GM12878 (cell line): ENCODE results near the gene PRPF40B. TPM values are rescaled to one million over a fixed set of nuclear protein-coding genes. Genes with fewer than 3 reads are reported as not detected.

Experiments
- ATAC-seq: fragments of 200-7000 bp; cut with Tn5 transposase; 3 replicates; pipeline ENCODE4 v1.9.1; 2020; ENCODE audit warnings: mild to moderate bottlenecking, moderate library complexity
- BruUV-seq: library from RNA; stranded (reverse); fragments of 400-500 nt; replicated peaks from 2 replicates; lab custom pipeline; 2021; lab: Mats Ljungman, UMichigan
- CTCF ChIA-PET: fragments of 300-600 bp; sonication (Branson Sonifier 250); formaldehyde crosslinking; extraction: SDS; loops from one replicate; lab custom pipeline; 2021; ENCODE audit warnings: inconsistent platforms; lab: Yijun Ruan, JAX
- POLR2A ChIA-PET: fragments of 350-600 bp; formaldehyde crosslinking; extraction: SDS; loops from one replicate; lab custom pipeline; 2021; ENCODE audit warnings: inconsistent platforms; lab: Charles Lee
- RAD21 ChIA-PET: fragments of 300-600 bp; sonication (Branson Sonifier 250); formaldehyde crosslinking; loops from one replicate; lab custom pipeline; 2023; ENCODE audit warnings: antibody characterized with exemption; ENCODE audit not compliant: unreplicated experiment; lab: Charles Lee
- SMC1A ChIA-PET: fragments of 300-600 bp; sonication (Branson Sonifier 250); formaldehyde crosslinking; loops from one replicate; lab custom pipeline; 2023; ENCODE audit not compliant: unreplicated experiment, uncharacterized antibody; lab: Charles Lee
- DNase-seq: peaks from one replicate; pipeline ENCODE4 v3.0.0-alpha.2; 2011; ENCODE audit warnings: low read depth, low spot score
- FAIRE-seq: peaks from 3 replicates; lab custom pipeline; 2011; peaks lifted over from hg19 to GRCh38; lab: Jason Lieb, UNC
- H2AFZ ChIP-seq: 2 replicates; pipeline ENCODE4 v1.6.0; 2011; ENCODE audit warnings: low read depth, low read length, control low read depth; ENCODE audit not compliant: control insufficient read depth
- H3K27ac ChIP-seq: 2 replicates; pipeline ENCODE4 v1.5.1; 2011; ENCODE audit warnings: control low read depth; ENCODE audit not compliant: control insufficient read depth, insufficient read depth
- H3K27me3 ChIP-seq, 2 experiments: replicated peaks in 1 of 2; 2 replicates each; pipeline versions ENCODE4 v1.6.0 to v1.6.1; 2011; ENCODE audit warnings: low read length in 1 of 2; ENCODE audit not compliant: control insufficient read depth in 2 of 2, insufficient read depth in 2 of 2
- H3K36me3 ChIP-seq, 2 experiments: 2 replicates each; pipeline ENCODE4 v1.5.1; 2011; ENCODE audit warnings: low read length in 1 of 2; ENCODE audit not compliant: control insufficient read depth in 2 of 2, insufficient read depth in 2 of 2
- H3K4me1 ChIP-seq: 2 replicates; pipeline ENCODE4 v1.6.1; 2011; ENCODE audit warnings: mild to moderate bottlenecking, low read length, moderate library complexity, mixed read lengths; ENCODE audit not compliant: control insufficient read depth, insufficient read depth
- H3K4me2 ChIP-seq: 2 replicates; pipeline ENCODE4 v1.6.0; 2011; ENCODE audit warnings: control low read depth; ENCODE audit not compliant: control insufficient read depth, insufficient read depth
- H3K4me3 ChIP-seq: fragments of 200-600 bp; sonication (generic); 2 replicates; pipeline ENCODE4 v1.5.1; 2016
- H3K79me2 ChIP-seq: 2 replicates; pipeline ENCODE4 v1.6.0; 2011; ENCODE audit warnings: low read length; ENCODE audit not compliant: control insufficient read depth, insufficient read depth
- H3K9ac ChIP-seq: 2 replicates; pipeline ENCODE4 v1.8.0; 2011; ENCODE audit warnings: low read length, control low read depth, mixed read lengths; ENCODE audit not compliant: control insufficient read depth, insufficient read depth
- H3K9me3 ChIP-seq: replicated peaks from 3 replicates; pipeline ENCODE4 v1.5.1; 2011; ENCODE audit warnings: mild to moderate bottlenecking, low read length; ENCODE audit not compliant: control insufficient read depth, insufficient read depth
- H4K20me1 ChIP-seq: 2 replicates; pipeline ENCODE4 v1.6.0; 2011; ENCODE audit not compliant: control insufficient read depth, insufficient read depth
- CHD2 ChIP-seq: IDR thresholded peaks from 2 replicates; pipeline ENCODE4 v1.6.1; 2011; ENCODE audit warnings: low read depth, low read length, improper control_type of control experiment, borderline replicate concordance
- CHD4 ChIP-seq: fragments of 200-600 bp; sonication (generic); IDR thresholded peaks from 2 replicates; pipeline ENCODE4 v1.6.1; 2016; ENCODE audit warnings: mild to moderate bottlenecking
- CREB1 ChIP-seq: IDR thresholded peaks from 2 replicates; pipeline ENCODE4 v1.6.1; 2012; ENCODE audit warnings: low read depth, mild to moderate bottlenecking, inconsistent platforms
- IRF4 ChIP-seq: IDR thresholded peaks from 2 replicates; pipeline ENCODE4 v1.6.1; 2011; ENCODE audit warnings: low read depth, low read length
- POLR2AphosphoS5 ChIP-seq: IDR thresholded peaks from 2 replicates; pipeline ENCODE4 v1.6.1; 2011; ENCODE audit warnings: mild to moderate bottlenecking, low read length, inconsistent platforms
- RUNX3 ChIP-seq: IDR thresholded peaks from 2 replicates; pipeline ENCODE4 v1.6.1; 2012; ENCODE audit warnings: low read length, inconsistent platforms
- SMC3 ChIP-seq: IDR thresholded peaks from 2 replicates; pipeline ENCODE4 v1.6.1; 2011; ENCODE audit warnings: low read length, improper control_type of control experiment, borderline replicate concordance
- STAT1 ChIP-seq: fragments of 450-650 bp; conservative IDR thresholded peaks from 2 replicates; pipeline ENCODE4 v1.6.1; 2014; ENCODE audit warnings: antibody characterized with exemption, mild to moderate bottlenecking
- WRNIP1 ChIP-seq: IDR thresholded peaks from 2 replicates; pipeline ENCODE4 v1.6.1; 2011; ENCODE audit warnings: low read depth, low read length, improper control_type of control experiment, borderline replicate concordance
- WGBS: methylation state at CpG from one replicate; pipeline ENCODE4 v1.1.6; 2016; ENCODE audit warnings: low lambda C conversion rate; ENCODE audit not compliant: insufficient replicate concordance, insufficient coverage; ENCODE audit errors: missing lambda C conversion rate; 5-methylcytosine and 5-hydroxymethylcytosine counted together
- in situ Hi-C: fragments of 300-500 bp; cut with MboI; formaldehyde crosslinking; loops from 9 replicates; pipeline ENCODE4 v1.14.3; 2018; ENCODE audit warnings: mixed read lengths
- intact Hi-C: fragments of 100-400 bp; cut with micrococcal nuclease; formaldehyde crosslinking; loops from one replicate; pipeline ENCODE4 v1.14.2; 2022; ENCODE audit not compliant: unreplicated experiment
- polyA plus RNA-seq, 11 experiments: library from polyadenylated mRNA; depleted of rRNA in 4 of 11; unstranded in 6 of 11; stranded (reverse) in 5 of 11; fragments of >200 nt; fragmentation: Nextera tagmentation in 4 of 11; fragmentation: Illumina TruSeq in 1 of 11; extraction: Ambion mirVana in 4 of 11; extraction: Trizol in 1 of 11; gene quantifications; 1 replicate in 1 of 11; 2 replicates in 10 of 11; pipeline versions ENCODE4 v1.2.1 to v1.2.3, GENCODE V29; 2011 to 2016; ENCODE audit warnings: inconsistent platforms in 2 of 11, missing spikeins in 2 of 11, low read depth in 1 of 11
- total RNA-seq, 4 experiments: library from RNA; depleted of rRNA in 3 of 4; stranded (reverse); fragments of >200 nt in 3 of 4; fragmentation: Illumina TruSeq in 1 of 4; extraction: Trizol in 1 of 4; gene quantifications; 2 replicates each; pipeline versions ENCODE4 v1.2.1 to v1.2.3, GENCODE V29; 2013 to 2021
- TF ChIP-seq, protein P1 (sequence below), 3 experiments: IDR thresholded peaks in 2 of 3; conservative IDR thresholded peaks in 1 of 3; 2 replicates each; pipeline ENCODE4 v1.5.1; 2011; ENCODE audit warnings: low read depth in 3 of 3, low read length in 3 of 3, mild to moderate bottlenecking in 3 of 3, control low read depth in 2 of 3, moderate library complexity in 2 of 3, inconsistent platforms in 1 of 3, mixed read lengths in 1 of 3; ENCODE audit not compliant: control insufficient read depth in 2 of 3, insufficient read depth in 1 of 3; ENCODE audit errors: extremely low read depth in 1 of 3
- TF ChIP-seq, protein P2 (sequence below): IDR thresholded peaks from 2 replicates; pipeline ENCODE4 v1.6.1; 2012; ENCODE audit warnings: low read depth, low read length, improper control_type of control experiment
- TF ChIP-seq, protein P3 (sequence below): fragments of 450-650 bp; IDR thresholded peaks from 2 replicates; pipeline ENCODE4 v1.6.1; 2016; ENCODE audit warnings: mild to moderate bottlenecking
- TF ChIP-seq, protein P4 (sequence below): fragments of 450-650 bp; formaldehyde crosslinking; IDR thresholded peaks from 2 replicates; pipeline ENCODE4 v1.5.0; 2022; ENCODE audit warnings: mild to moderate bottlenecking, missing genetic modification characterization
- TF ChIP-seq, protein P5 (sequence below): fragments of 450-650 bp; IDR thresholded peaks from 2 replicates; pipeline ENCODE4 v1.6.1; 2016; ENCODE audit warnings: mild to moderate bottlenecking

The PRPF40B gene
- total and polyA plus RNA-seq, 10 of the 15 experiments (the other 5 are each of a cell fraction or from before 2014, with no cell fraction given) = 0.31 to 17.9 (median 7.3) TPM

DNA sequence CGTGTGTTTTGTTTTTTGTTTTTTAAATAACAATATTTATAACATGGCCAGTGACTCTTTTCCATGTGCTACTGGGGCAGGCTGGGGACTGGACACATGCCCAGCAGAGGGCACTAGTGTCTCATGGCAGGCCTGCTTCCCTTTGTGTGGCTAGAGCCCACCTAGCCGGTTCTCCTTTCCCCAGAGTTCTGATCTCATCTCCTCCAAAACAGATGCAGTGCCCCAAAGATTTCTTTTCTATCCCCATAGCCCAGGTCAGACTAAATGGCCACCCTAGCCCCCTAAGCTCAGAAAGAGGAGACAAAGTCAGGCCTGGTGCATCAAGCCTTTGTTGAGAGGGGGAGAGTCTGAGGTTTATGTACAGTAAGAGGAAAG, 21.2 kb downstream of the PRPF40B start:
- ChIA-PET RAD21 (interaction anchor here (0.8 to 6.4 kb wide), 11 partner anchors 10 to 286 kb away, joined by 3 to 107 read pairs (median 4); partner anchors contain the start of gene FMNL3), SMC1A (interaction anchor here (0.7 to 10.9 kb wide), 18 partner anchors 10 to 195 kb away, joined by 3 to 191 read pairs (median 3); partner anchors contain the start of genes FMNL3 and TMBIM6), CTCF (interaction anchor here (0.8 to 20.4 kb wide), 12 partner anchors 9 to 201 kb away, joined by 3 to 486 read pairs (median 5); partner anchors contain the start of genes FMNL3, PRPF40B and TMBIM6), POLR2A (interaction anchor here (0.6 to 1.9 kb wide), 5 partner anchors 15 to 275 kb away, joined by 3 to 16 read pairs (median 3); no protein-coding TSS in a partner anchor)
- TSS peak; percentile 47 for BruUV-seq
- no peaks in the 10 kb centered on the region for H4K20me1 ChIP-seq
- no peaks in the 10 kb centered on the region for H3K79me2 ChIP-seq
- DNase-seq (peak; percentile 27), ATAC-seq (peak; percentile 96), FAIRE-seq (peak; percentile 90)
- H3K36me3 ChIP-seq = peaks cover 29 to 45% of the 10 kb centered on the region in 2 experiments
- intact Hi-C loops (loop anchor here (1.0 kb wide), 1 partner anchor 63 kb away; the partner anchor contains the start of gene FMNL3), in situ Hi-C loops (loop anchor here (5.0 to 10.0 kb wide), 2 partner anchors 63 to 190 kb away; partner anchors contain the start of gene FMNL3)
- no peaks in the 10 kb centered on the region for H3K4me1 ChIP-seq
- WGBS = 0% methylated on average over 2 of the region's 2 CpGs
- no peak overlapping the region for H3K4me3 ChIP-seq
- H3K27ac ChIP-seq = peak overlapping the region; percentile 28; the same call in 1 of the 2 replicates
- no peaks in the 10 kb centered on the region for H3K27me3 ChIP-seq
- H3K4me2 ChIP-seq = no peak overlapping the region
- no peaks in the 10 kb centered on the region for H3K9me3 ChIP-seq
- no peak overlapping the region for H3K9ac ChIP-seq
- H2AFZ ChIP-seq = no peak overlapping the region
- TF ChIP-seq CHD2 (0 out of 2 replicates have a peak, but pooled peaks have one; percentile 22), SMC3 (peak; percentile 100), POLR2AphosphoS5 (no peak), WRNIP1 (0 out of 2 replicates have a peak, but pooled peaks have one; percentile 73), RUNX3 (peak; percentile 47), IRF4 (0 out of 2 replicates have a peak, but pooled peaks have one; percentile 28), STAT1 (peak; percentile 59; the same call in 1 of the 2 replicates), CHD4 (no peak), CREB1 (0 out of 2 replicates have a peak, but pooled peaks have one; percentile 14)
- TF ChIP-seq, protein P1, sequence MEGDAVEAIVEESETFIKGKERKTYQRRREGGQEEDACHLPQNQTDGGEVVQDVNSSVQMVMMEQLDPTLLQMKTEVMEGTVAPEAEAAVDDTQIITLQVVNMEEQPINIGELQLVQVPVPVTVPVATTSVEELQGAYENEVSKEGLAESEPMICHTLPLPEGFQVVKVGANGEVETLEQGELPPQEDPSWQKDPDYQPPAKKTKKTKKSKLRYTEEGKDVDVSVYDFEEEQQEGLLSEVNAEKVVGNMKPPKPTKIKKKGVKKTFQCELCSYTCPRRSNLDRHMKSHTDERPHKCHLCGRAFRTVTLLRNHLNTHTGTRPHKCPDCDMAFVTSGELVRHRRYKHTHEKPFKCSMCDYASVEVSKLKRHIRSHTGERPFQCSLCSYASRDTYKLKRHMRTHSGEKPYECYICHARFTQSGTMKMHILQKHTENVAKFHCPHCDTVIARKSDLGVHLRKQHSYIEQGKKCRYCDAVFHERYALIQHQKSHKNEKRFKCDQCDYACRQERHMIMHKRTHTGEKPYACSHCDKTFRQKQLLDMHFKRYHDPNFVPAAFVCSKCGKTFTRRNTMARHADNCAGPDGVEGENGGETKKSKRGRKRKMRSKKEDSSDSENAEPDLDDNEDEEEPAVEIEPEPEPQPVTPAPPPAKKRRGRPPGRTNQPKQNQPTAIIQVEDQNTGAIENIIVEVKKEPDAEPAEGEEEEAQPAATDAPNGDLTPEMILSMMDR (IDR thresholded peaks at IDR 0.05 in 2 of 3, conservative IDR thresholded peaks at IDR 0.05 in 1 of 3; ENCODE audit: control insufficient read depth in 2 of 3, extremely low read depth in 1 of 3, insufficient read depth in 1 of 3, low read depth in 3 of 3, low read length in 3 of 3) = peak; percentile 90 to 95 (median 91)
- TF ChIP-seq, protein P2, sequence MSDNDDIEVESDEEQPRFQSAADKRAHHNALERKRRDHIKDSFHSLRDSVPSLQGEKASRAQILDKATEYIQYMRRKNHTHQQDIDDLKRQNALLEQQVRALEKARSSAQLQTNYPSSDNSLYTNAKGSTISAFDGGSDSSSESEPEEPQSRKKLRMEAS = 0 out of 2 replicates have a peak, but pooled peaks have one; percentile 28
- TF ChIP-seq, protein P3, sequence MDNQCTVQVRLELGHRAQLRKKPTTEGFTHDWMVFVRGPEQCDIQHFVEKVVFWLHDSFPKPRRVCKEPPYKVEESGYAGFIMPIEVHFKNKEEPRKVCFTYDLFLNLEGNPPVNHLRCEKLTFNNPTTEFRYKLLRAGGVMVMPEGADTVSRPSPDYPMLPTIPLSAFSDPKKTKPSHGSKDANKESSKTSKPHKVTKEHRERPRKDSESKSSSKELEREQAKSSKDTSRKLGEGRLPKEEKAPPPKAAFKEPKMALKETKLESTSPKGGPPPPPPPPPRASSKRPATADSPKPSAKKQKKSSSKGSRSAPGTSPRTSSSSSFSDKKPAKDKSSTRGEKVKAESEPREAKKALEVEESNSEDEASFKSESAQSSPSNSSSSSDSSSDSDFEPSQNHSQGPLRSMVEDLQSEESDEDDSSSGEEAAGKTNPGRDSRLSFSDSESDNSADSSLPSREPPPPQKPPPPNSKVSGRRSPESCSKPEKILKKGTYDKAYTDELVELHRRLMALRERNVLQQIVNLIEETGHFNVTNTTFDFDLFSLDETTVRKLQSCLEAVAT = 0 out of 2 replicates have a peak, but pooled peaks have one; percentile 45
- TF ChIP-seq, protein P4, sequence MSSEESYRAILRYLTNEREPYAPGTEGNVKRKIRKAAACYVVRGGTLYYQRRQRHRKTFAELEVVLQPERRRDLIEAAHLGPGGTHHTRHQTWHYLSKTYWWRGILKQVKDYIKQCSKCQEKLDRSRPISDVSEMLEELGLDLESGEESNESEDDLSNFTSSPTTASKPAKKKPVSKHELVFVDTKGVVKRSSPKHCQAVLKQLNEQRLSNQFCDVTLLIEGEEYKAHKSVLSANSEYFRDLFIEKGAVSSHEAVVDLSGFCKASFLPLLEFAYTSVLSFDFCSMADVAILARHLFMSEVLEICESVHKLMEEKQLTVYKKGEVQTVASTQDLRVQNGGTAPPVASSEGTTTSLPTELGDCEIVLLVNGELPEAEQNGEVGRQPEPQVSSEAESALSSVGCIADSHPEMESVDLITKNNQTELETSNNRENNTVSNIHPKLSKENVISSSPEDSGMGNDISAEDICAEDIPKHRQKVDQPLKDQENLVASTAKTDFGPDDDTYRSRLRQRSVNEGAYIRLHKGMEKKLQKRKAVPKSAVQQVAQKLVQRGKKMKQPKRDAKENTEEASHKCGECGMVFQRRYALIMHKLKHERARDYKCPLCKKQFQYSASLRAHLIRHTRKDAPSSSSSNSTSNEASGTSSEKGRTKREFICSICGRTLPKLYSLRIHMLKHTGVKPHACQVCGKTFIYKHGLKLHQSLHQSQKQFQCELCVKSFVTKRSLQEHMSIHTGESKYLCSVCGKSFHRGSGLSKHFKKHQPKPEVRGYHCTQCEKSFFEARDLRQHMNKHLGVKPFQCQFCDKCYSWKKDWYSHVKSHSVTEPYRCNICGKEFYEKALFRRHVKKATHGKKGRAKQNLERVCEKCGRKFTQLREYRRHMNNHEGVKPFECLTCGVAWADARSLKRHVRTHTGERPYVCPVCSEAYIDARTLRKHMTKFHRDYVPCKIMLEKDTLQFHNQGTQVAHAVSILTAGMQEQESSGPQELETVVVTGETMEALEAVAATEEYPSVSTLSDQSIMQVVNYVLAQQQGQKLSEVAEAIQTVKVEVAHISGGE (CRISPR knock-in tag) = no peak
- TF ChIP-seq, protein P5, sequence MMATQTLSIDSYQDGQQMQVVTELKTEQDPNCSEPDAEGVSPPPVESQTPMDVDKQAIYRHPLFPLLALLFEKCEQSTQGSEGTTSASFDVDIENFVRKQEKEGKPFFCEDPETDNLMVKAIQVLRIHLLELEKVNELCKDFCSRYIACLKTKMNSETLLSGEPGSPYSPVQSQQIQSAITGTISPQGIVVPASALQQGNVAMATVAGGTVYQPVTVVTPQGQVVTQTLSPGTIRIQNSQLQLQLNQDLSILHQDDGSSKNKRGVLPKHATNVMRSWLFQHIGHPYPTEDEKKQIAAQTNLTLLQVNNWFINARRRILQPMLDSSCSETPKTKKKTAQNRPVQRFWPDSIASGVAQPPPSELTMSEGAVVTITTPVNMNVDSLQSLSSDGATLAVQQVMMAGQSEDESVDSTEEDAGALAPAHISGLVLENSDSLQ = peak; percentile 61
